IMR-90 (cell line): ENCODE results near the gene AIDA. TPM values are rescaled to one million over a fixed set of nuclear protein-coding genes. Genes with fewer than 3 reads are reported as not detected.
A peak's percentile ranks its signal among the peaks of the same experiment; 100 is the strongest.

Source experiments
- ATAC-seq: fragments of 200-7000 bp; cut with Tn5 transposase; 2 replicates; pipeline ENCODE4 v1.9.1; 2020; ENCODE audit warnings: low read depth, mild to moderate bottlenecking, moderate library complexity
- BruUV-seq: library from RNA; stranded (reverse); fragments of 400-500 nt; replicated peaks from 2 replicates; lab custom pipeline; 2021; lab: Mats Ljungman, UMichigan
- CTCF ChIA-PET: fragments of 300-600 bp; formaldehyde crosslinking; extraction: SDS; loops from one replicate; lab custom pipeline; 2021; ENCODE audit warnings: antibody characterized with exemption; lab: Yijun Ruan, JAX
- POLR2A ChIA-PET: fragments of 300-600 bp; sonication (Branson Sonifier 250); formaldehyde crosslinking; loops from one replicate; lab custom pipeline; 2022; ENCODE audit warnings: antibody characterized with exemption; ENCODE audit not compliant: unreplicated experiment; lab: Charles Lee
- DNase-seq: peaks from one replicate; pipeline ENCODE4 v3.0.0; 2013
- H2AFZ ChIP-seq: replicated peaks from 2 replicates; pipeline ENCODE3; 2013; ENCODE audit warnings: low read length, mild to moderate bottlenecking; ENCODE audit not compliant: poor library complexity
- H2AK5ac ChIP-seq: 2 replicates; pipeline ENCODE4 v1.6.1; 2013; ENCODE audit warnings: low read depth, low read length, inconsistent platforms
- H2AK9ac ChIP-seq: replicated peaks from 2 replicates; pipeline ENCODE3; 2013; ENCODE audit warnings: mild to moderate bottlenecking, low read depth, low read length, moderate library complexity; ENCODE audit not compliant: poor library complexity
- H2BK120ac ChIP-seq: 2 replicates; pipeline ENCODE4 v1.6.1; 2013; ENCODE audit warnings: low read depth, low read length, inconsistent platforms
- H2BK15ac ChIP-seq: 3 replicates; pipeline ENCODE4 v1.6.1; 2013; ENCODE audit warnings: low read depth, low read length, inconsistent platforms
- H2BK20ac ChIP-seq: 2 replicates; pipeline ENCODE4 v1.6.1; 2013; ENCODE audit warnings: low read depth, mild to moderate bottlenecking, inconsistent platforms, low read length, moderate library complexity
- H2BK5ac ChIP-seq: 2 replicates; pipeline ENCODE4 v1.6.1; 2013; ENCODE audit warnings: mild to moderate bottlenecking, low read depth, low read length, inconsistent platforms; ENCODE audit not compliant: poor library complexity, severe bottlenecking
- H3K14ac ChIP-seq: replicated peaks from 2 replicates; pipeline ENCODE4 v1.6.1; 2013; ENCODE audit warnings: low read depth, low read length, inconsistent platforms
- H3K18ac ChIP-seq: 2 replicates; pipeline ENCODE4 v1.6.1; 2013; ENCODE audit warnings: low read depth, low read length, control low read depth
- H3K23ac ChIP-seq: 2 replicates; pipeline ENCODE4 v1.6.1; 2013; ENCODE audit warnings: low read depth, low read length, inconsistent platforms
- H3K27ac ChIP-seq: 2 replicates; pipeline ENCODE4 v1.5.1; 2013; ENCODE audit warnings: mild to moderate bottlenecking, control low read depth, low read length; ENCODE audit not compliant: insufficient read depth
- H3K27me3 ChIP-seq: 2 replicates; pipeline ENCODE4 v1.6.1; 2013; ENCODE audit warnings: low read length; ENCODE audit not compliant: control insufficient read depth, insufficient read depth
- H3K36me3 ChIP-seq: 2 replicates; pipeline ENCODE4 v1.6.1; 2013; ENCODE audit warnings: low read length, mixed read lengths; ENCODE audit not compliant: control insufficient read depth, insufficient read depth
- H3K4ac ChIP-seq: 2 replicates; pipeline ENCODE4 v1.6.1; 2013; ENCODE audit warnings: low read depth, low read length, inconsistent platforms
- H3K4me1 ChIP-seq: 2 replicates; pipeline ENCODE4 v1.6.1; 2013; ENCODE audit warnings: low read length, mixed read lengths; ENCODE audit not compliant: control insufficient read depth, insufficient read depth
- H3K4me2 ChIP-seq: 2 replicates; pipeline ENCODE4 v1.6.1; 2013; ENCODE audit warnings: low read depth, mild to moderate bottlenecking, control low read depth, low read length, moderate library complexity
- H3K4me3 ChIP-seq: 2 replicates; pipeline ENCODE4 v1.5.1; 2013; ENCODE audit warnings: low read depth, mild to moderate bottlenecking, control low read depth, low read length, moderate library complexity; ENCODE audit not compliant: insufficient read depth
- H3K56ac ChIP-seq: 2 replicates; pipeline ENCODE4 v1.6.1; 2013; ENCODE audit warnings: low read length, inconsistent platforms; ENCODE audit not compliant: insufficient read depth; ENCODE audit errors: extremely low read depth
- H3K79me1 ChIP-seq, 2 experiments: 2 replicates each; pipeline ENCODE4 v1.6.1; 2013; ENCODE audit warnings: low read length in 2 of 2, inconsistent platforms in 1 of 2, low read depth in 1 of 2
- H3K9ac ChIP-seq: 2 replicates; pipeline ENCODE4 v1.6.1; 2013; ENCODE audit warnings: low read depth, low read length, control low read depth
- H3K9me1 ChIP-seq: 2 replicates; pipeline ENCODE4 v1.6.1; 2013; ENCODE audit warnings: low read length, inconsistent platforms; ENCODE audit not compliant: insufficient read depth
- H3K9me3 ChIP-seq: 2 replicates; pipeline ENCODE4 v1.6.1; 2013; ENCODE audit warnings: low read length; ENCODE audit not compliant: control insufficient read depth, insufficient read depth
- H4K20me1 ChIP-seq: 2 replicates; pipeline ENCODE4 v1.6.1; 2013; ENCODE audit warnings: low read length, inconsistent platforms; ENCODE audit not compliant: insufficient read depth
- H4K5ac ChIP-seq: 2 replicates; pipeline ENCODE4 v1.6.1; 2013; ENCODE audit warnings: mild to moderate bottlenecking, low read depth, low read length, control low read depth
- H4K8ac ChIP-seq, 2 experiments: 2 replicates each; pipeline ENCODE4 v1.6.1; 2013; ENCODE audit warnings: low read depth in 2 of 2, low read length in 2 of 2, control low read depth in 1 of 2, inconsistent platforms in 1 of 2
- H4K91ac ChIP-seq: 2 replicates; pipeline ENCODE4 v1.6.1; 2013; ENCODE audit warnings: low read depth, low read length, inconsistent platforms; ENCODE audit not compliant: insufficient read depth
- CHD1 ChIP-seq: IDR thresholded peaks from 2 replicates; pipeline ENCODE4 v1.6.1; 2012; ENCODE audit warnings: low read depth, low read length, improper control_type of control experiment
- MAFK ChIP-seq: IDR thresholded peaks from 2 replicates; pipeline ENCODE4 v1.6.1; 2012; ENCODE audit warnings: low read depth, low read length, improper control_type of control experiment
- MXI1 ChIP-seq: IDR thresholded peaks from 2 replicates; pipeline ENCODE4 v1.6.1; 2012; ENCODE audit warnings: low read depth, mild to moderate bottlenecking, low read length, moderate library complexity, borderline replicate concordance
- NFE2L2 ChIP-seq: fragments of 150-350 bp; IDR thresholded peaks from 2 replicates; pipeline ENCODE4 v1.6.1; 2016; ENCODE audit warnings: low read depth, mild to moderate bottlenecking, low read length
- POLR2A ChIP-seq: IDR thresholded peaks from 2 replicates; pipeline ENCODE4 v1.6.1; 2012; ENCODE audit warnings: mild to moderate bottlenecking, low read depth, low read length
- RAD21 ChIP-seq: IDR thresholded peaks from 2 replicates; pipeline ENCODE4 v1.6.1; 2012; ENCODE audit warnings: low read length, improper control_type of control experiment
- RFX5 ChIP-seq: IDR thresholded peaks from 2 replicates; pipeline ENCODE4 v1.8.0; 2012; ENCODE audit warnings: low read depth, mild to moderate bottlenecking, low read length, moderate library complexity
- SMC3 ChIP-seq: fragments of 150-350 bp; IDR thresholded peaks from 2 replicates; pipeline ENCODE4 v1.6.1; 2016; ENCODE audit warnings: low read depth, mild to moderate bottlenecking, antibody characterized with exemption, low read length, moderate library complexity
- WGBS, 2 experiments: methylation state at CpG; one replicate each; pipeline versions ENCODE4 v1.1.5 to v1.1.7; 2013; ENCODE audit warnings: missing lambda C conversion rate in 2 of 2; ENCODE audit not compliant: insufficient read length in 1 of 2; ENCODE audit errors: extremely low coverage in 2 of 2; 5-methylcytosine and 5-hydroxymethylcytosine counted together
- dilution Hi-C: fragments of 300-500 bp; cut with HindIII; formaldehyde crosslinking; loops from one replicate; pipeline ENCODE4 v1.14.3; 2018; ENCODE audit warnings: low sequenced_read_pairs; ENCODE audit not compliant: unreplicated experiment
- in situ Hi-C: fragments of 300-500 bp; cut with MboI; formaldehyde crosslinking; loops from 3 replicates; pipeline ENCODE4 v1.14.3; 2019; ENCODE audit warnings: low sequenced_read_pairs, inconsistent platforms, mixed read lengths
- intact Hi-C: fragments of 100-400 bp; cut with micrococcal nuclease; formaldehyde crosslinking; loops from 2 replicates; pipeline ENCODE4 v1.10.0; 2022
- polyA plus RNA-seq, 3 experiments: library from polyadenylated mRNA; depleted of rRNA; stranded (reverse); fragments of >200 nt; gene quantifications; 2 replicates each; pipeline ENCODE4 v1.2.3, GENCODE V29; 2012; ENCODE audit warnings: low replicate concordance in 1 of 3
- total RNA-seq: library from RNA; depleted of rRNA; stranded (reverse); fragments of >200 nt; gene quantifications from 2 replicates; pipeline ENCODE4 v1.2.3, GENCODE V29; 2012
- TF ChIP-seq, protein P1 (sequence below): fragments of 150-350 bp; IDR thresholded peaks from 2 replicates; pipeline ENCODE4 v1.6.1; 2016; ENCODE audit warnings: low read depth, mild to moderate bottlenecking, low read length, moderate library complexity, borderline replicate concordance
- TF ChIP-seq, protein P2 (sequence below): conservative IDR thresholded peaks from 2 replicates; pipeline ENCODE4 v1.5.1; 2012; ENCODE audit warnings: mild to moderate bottlenecking, low read depth, low read length, improper control_type of control experiment

AIDA gene
- total and polyA plus RNA-seq, 2 of the 4 experiments (the other 2 are of a cell fraction), result 47.9 to 48.6 TPM

DNA sequence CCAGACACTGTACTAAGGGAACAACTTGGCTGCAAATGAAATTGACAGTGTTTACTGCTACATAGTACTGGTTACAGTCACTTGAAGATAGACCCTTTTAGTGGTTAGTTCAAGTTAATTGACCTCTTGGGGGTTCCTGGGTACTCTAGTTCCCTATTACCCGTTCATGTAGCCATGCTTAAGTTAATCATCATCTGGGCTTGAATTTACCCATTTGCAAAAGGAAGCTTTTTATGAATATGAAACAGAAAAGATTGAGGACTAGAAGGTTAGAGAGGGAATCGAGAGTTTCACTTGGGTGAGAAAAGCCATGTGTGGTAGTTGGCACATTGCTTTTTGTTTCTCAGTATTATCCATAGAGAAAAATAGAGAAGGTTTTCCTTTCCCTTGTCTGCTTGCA is 91.7 kb downstream of the AIDA start:
- in situ Hi-C loops (no loop called here), dilution Hi-C loops (no loop called here), intact Hi-C loops (no loop called here)
- Histone ChIP-seq H3K9ac (no peak overlapping the region), H3K4me1 (peaks cover 7% of the 10 kb centered on the region), H3K23ac (peak overlapping the region; percentile 42; the same call in 1 of the 2 replicates), H2AK9ac (no peak overlapping the region), H3K18ac (no peak overlapping the region), H4K20me1 (peaks cover 5% of the 10 kb centered on the region; the same call in 1 of the 2 replicates), H2AFZ (no peak overlapping the region), H2BK15ac (no peak overlapping the region), H2BK120ac (no peak overlapping the region), H3K4me2 (no peak overlapping the region), H2BK5ac (no peak overlapping the region), H3K79me1 (peaks cover 9 to 28% of the 10 kb centered on the region in 2 experiments; a peak in 3 of 4 replicates), H4K8ac (no peak overlapping the region), H3K9me1 (peaks cover 6% of the 10 kb centered on the region), H4K5ac (no peak overlapping the region), H3K4ac (no peak overlapping the region), H3K4me3 (no peak overlapping the region), H2AK5ac (no peak overlapping the region), H3K27ac (no peak overlapping the region), H3K14ac (no peak overlapping the region), H2BK20ac (no peak overlapping the region), H3K36me3 (peaks cover 5% of the 10 kb centered on the region), H3K56ac (no peak overlapping the region), H3K9me3 (no peaks in the 10 kb centered on the region), H3K27me3 (no peaks in the 10 kb centered on the region), H4K91ac (no peak overlapping the region)
- no peak for TF ChIP-seq RAD21
- no peak for TF ChIP-seq POLR2A
- TF ChIP-seq MAFK, result no peak
- no peak for TF ChIP-seq RFX5
- TF ChIP-seq SMC3, result no peak
- TF ChIP-seq CHD1, result no peak
- TF ChIP-seq, protein P1, sequence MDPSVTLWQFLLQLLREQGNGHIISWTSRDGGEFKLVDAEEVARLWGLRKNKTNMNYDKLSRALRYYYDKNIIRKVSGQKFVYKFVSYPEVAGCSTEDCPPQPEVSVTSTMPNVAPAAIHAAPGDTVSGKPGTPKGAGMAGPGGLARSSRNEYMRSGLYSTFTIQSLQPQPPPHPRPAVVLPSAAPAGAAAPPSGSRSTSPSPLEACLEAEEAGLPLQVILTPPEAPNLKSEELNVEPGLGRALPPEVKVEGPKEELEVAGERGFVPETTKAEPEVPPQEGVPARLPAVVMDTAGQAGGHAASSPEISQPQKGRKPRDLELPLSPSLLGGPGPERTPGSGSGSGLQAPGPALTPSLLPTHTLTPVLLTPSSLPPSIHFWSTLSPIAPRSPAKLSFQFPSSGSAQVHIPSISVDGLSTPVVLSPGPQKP, result no peak
- no peak for TF ChIP-seq NFE2L2
- TF ChIP-seq, protein P2, sequence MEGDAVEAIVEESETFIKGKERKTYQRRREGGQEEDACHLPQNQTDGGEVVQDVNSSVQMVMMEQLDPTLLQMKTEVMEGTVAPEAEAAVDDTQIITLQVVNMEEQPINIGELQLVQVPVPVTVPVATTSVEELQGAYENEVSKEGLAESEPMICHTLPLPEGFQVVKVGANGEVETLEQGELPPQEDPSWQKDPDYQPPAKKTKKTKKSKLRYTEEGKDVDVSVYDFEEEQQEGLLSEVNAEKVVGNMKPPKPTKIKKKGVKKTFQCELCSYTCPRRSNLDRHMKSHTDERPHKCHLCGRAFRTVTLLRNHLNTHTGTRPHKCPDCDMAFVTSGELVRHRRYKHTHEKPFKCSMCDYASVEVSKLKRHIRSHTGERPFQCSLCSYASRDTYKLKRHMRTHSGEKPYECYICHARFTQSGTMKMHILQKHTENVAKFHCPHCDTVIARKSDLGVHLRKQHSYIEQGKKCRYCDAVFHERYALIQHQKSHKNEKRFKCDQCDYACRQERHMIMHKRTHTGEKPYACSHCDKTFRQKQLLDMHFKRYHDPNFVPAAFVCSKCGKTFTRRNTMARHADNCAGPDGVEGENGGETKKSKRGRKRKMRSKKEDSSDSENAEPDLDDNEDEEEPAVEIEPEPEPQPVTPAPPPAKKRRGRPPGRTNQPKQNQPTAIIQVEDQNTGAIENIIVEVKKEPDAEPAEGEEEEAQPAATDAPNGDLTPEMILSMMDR, result no peak
- no peak for TF ChIP-seq MXI1
- ChIA-PET POLR2A (no interaction called here), CTCF (no interaction called here)
- no TSS peak for BruUV-seq
- no CpG with 5 or more reads among the region's 2 CpGs for WGBS, 2 experiments
- ATAC-seq (no peak), DNase-seq (no peak)
